Tibial nerve (tissue), 4 donors: ENCODE data around the gene WDR12. TPM values are rescaled to one million over a fixed set of nuclear protein-coding genes. Genes with fewer than 3 reads are reported as not detected.
"Not testable (repeated sequence)": the region's sequence is repeated elsewhere in the genome, so short reads cannot be mapped to it uniquely, and the experiment has no call there.

ENCODE experiments used
- DNase-seq, 2 donors: peaks; one replicate each; pipeline ENCODE4 v3.0.0-alpha.2; 2019; ENCODE audit warnings: low spot score in 2 of 2
- H3K27ac ChIP-seq, 4 donors: fragments of 200-600 bp; sonication (generic) in 3 of 4; one replicate each; pipeline ENCODE4 v1.5.1; 2017 to 2019; ENCODE audit warnings: mild to moderate bottlenecking in 1 of 4
- H3K27me3 ChIP-seq, 2 donors: fragments of 200-600 bp; sonication (generic) in 1 of 2; one replicate each; pipeline versions ENCODE4 v1.5.1 to v1.6.0; 2017 to 2019
- H3K36me3 ChIP-seq, 3 donors: fragments of 200-600 bp; sonication (generic); one replicate each; pipeline ENCODE4 v1.5.1; 2018 to 2019
- H3K4me1 ChIP-seq, 4 donors: fragments of 200-600 bp; sonication (generic) in 3 of 4; one replicate each; pipeline ENCODE4 v1.5.1; 2017 to 2019
- H3K4me3 ChIP-seq, 4 donors: fragments of 200-600 bp; sonication (generic) in 3 of 4; one replicate each; pipeline ENCODE4 v1.5.1; 2017 to 2019; ENCODE audit warnings: mild to moderate bottlenecking in 1 of 4, moderate library complexity in 1 of 4
- H3K9me3 ChIP-seq, 4 donors: fragments of 200-600 bp; sonication (generic) in 3 of 4; one replicate each; pipeline ENCODE4 v1.5.1; 2017 to 2019
- CTCF ChIP-seq, 5 experiments: fragments of 200-600 bp in 3 of 5; fragments of 450-650 bp in 2 of 5; sonication (generic) in 3 of 5; IDR thresholded peaks; one replicate each; pipeline ENCODE4 v1.5.1; 2016 to 2019; ENCODE audit warnings: antibody characterized with exemption in 5 of 5, mild to moderate bottlenecking in 3 of 5, moderate library complexity in 2 of 5
- EP300 ChIP-seq, 2 donors: sonication (generic); formaldehyde crosslinking; IDR thresholded peaks; one replicate each; pipeline ENCODE4 v1.6.1; 2017; ENCODE audit warnings: antibody characterized with exemption in 2 of 2, mild to moderate bottlenecking in 1 of 2
- POLR2A ChIP-seq, 2 donors: fragments of 450-650 bp; IDR thresholded peaks; one replicate each; pipeline ENCODE4 v1.6.1; 2017; ENCODE audit warnings: antibody characterized with exemption in 2 of 2, mild to moderate bottlenecking in 2 of 2, moderate library complexity in 2 of 2
- WGBS, 2 donors: methylation state at CpG; one replicate each; pipeline ENCODE4 v1.1.5; 2018; 5-methylcytosine and 5-hydroxymethylcytosine counted together
- total RNA-seq, 4 donors: library from RNA; depleted of rRNA; stranded (reverse); fragments of >200 nt; gene quantifications; one replicate each; pipeline ENCODE4 v1.1.0, GENCODE V29; 2016

WDR12 gene
- total RNA-seq, result 10 to 100 TPM in 3 of 4 donors, 1 to 10 TPM in 1; 9.8 to 18.3 (median 12.4) TPM

DNA sequence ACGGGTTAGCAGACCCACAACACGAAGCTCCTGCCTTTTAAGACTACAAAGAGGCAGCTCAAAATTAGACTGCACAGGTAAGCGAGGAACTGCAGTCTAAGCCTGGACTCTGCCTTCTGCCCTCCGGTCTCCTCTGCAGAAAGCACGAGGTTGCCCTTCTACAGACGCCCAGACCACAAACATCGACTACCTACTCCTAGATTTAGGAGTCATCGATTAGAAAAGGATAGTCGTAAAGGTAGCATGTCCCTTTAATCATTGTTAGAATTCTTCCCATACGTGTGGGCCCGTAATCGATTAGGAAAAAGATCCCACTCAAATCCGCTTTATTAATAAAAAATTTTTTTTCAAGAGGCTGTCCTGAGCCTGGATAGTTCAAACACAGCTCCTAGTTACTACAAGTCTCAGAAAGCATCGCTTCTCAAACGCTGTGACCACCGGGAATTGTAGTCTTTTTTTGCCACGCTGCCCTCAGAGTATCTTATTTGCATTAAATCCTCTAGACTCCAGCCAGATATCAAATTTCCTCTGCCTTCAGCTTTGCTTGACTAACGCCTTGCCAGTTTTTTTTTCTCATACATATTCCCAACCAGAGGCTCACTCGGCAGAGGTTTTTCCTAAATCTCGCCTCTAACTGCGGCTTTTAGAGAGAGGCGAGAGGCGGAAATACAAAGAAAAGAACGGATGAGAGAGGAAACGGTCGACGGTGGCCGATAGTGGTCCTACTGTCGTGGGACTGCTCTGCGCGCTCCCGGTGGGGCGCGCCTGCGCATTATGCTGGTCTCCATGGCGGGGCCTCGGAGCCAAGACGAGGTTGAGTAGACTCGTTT, at the start of gene WDR12, which contains the start of gene CARF:
Gene WDR12 (minus strand): TSS at position 162 of the 830 bp plus-strand sequence. CDS start 197 bp downstream, outside the sequence.
Gene CARF (plus strand): TSS at position 764 of the 830 bp plus-strand sequence. CDS start 29,628 bp downstream, outside the sequence.
- H3K27ac ChIP-seq, result peak within 1 kb of the TSS; percentile 66 to 93 (median 87)
- H3K4me3 ChIP-seq, result peak within 1 kb of the TSS; percentile 52 to 86 (median 72)
- peaks cover 0 to 2% (median 0%) of the 10 kb centered on the region in 3 donors for H3K36me3 ChIP-seq
- peak; percentile 80 to 90 for DNase-seq
- peaks cover 0 to 33% (median 9%) of the 10 kb centered on the region in 4 donors for H3K4me1 ChIP-seq
- 0 to 1% methylated on average over 39 of the region's 39 CpGs for WGBS, 2 donors
- no peaks in the 10 kb centered on the region for H3K27me3 ChIP-seq
- H3K9me3 ChIP-seq, result no peaks in the 10 kb centered on the region
- peak; percentile 56 to 89 for TF ChIP-seq EP300 (IDR thresholded peaks at IDR 0.05)
- peak in 1 of 2 donors; percentile 45 for TF ChIP-seq POLR2A (IDR thresholded peaks at IDR 0.05)
- TF ChIP-seq CTCF (IDR thresholded peaks at IDR 0.05), result peak in 1 of 5 experiments; percentile 47

- no peak overlapping the region for H3K4me3 ChIP-seq
Measured at GRCh38 chr2:202960524-202960923, 49.1 kb upstream of the WDR12 start.

DNA sequence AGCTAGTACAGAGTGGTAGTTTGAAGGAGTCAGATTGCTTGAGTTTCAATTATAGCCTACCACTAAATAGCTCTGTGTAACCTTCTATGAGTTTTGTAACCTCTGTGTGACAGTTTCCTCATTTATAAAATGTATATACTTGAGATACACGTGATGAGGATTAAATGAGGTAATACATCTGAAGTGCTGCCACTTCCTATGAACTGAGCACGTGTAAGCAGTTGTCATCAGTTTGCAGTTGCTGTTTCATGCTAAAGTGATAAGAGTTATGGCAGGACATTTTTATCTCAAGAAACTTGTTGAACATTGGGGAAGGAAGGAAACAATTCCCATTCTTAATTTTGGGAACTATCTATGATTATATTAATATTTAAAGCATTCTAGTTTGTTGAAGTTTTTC, 39.1 kb upstream of the WDR12 start:
- Histone ChIP-seq H3K36me3 (peaks cover 0 to 53% (median 0%) of the 10 kb centered on the region in 3 donors), H3K9me3 (peaks cover 0 to 17% (median 4%) of the 10 kb centered on the region in 4 donors), H3K27ac (no peak overlapping the region), H3K27me3 (no peaks in the 10 kb centered on the region), H3K4me3 (no peak overlapping the region), H3K4me1 (no peaks in the 10 kb centered on the region)
- no peak for TF ChIP-seq EP300 (IDR thresholded peaks at IDR 0.05)
- TF ChIP-seq POLR2A (IDR thresholded peaks at IDR 0.05), result no peak
- no peak for TF ChIP-seq CTCF (IDR thresholded peaks at IDR 0.05)
- 47 to 52% methylated on average over 2 of the region's 2 CpGs for WGBS, 2 donors
- no peak for DNase-seq

More at GRCh38 chr2:202960524-202960923, 49.1 kb upstream of the WDR12 start:
- no peaks in the 10 kb centered on the region for H3K9me3 ChIP-seq
- no peaks in the 10 kb centered on the region for H3K27me3 ChIP-seq
- DNase-seq, result no peak
- TF ChIP-seq EP300 (IDR thresholded peaks at IDR 0.05) (no peak), CTCF (IDR thresholded peaks at IDR 0.05) (no peak), POLR2A (IDR thresholded peaks at IDR 0.05) (no peak)
- no peak overlapping the region for H3K27ac ChIP-seq
- peaks cover 0 to 52% (median 0%) of the 10 kb centered on the region in 3 donors for H3K36me3 ChIP-seq
- H3K4me1 ChIP-seq, result no peaks in the 10 kb centered on the region
- 94 to 98% methylated on average over 6 of the region's 6 CpGs for WGBS, 2 donors

GRCh38 chr2:202949333-202949732, 37.9 kb upstream of the WDR12 start:
- not testable (repeated sequence) for H3K27me3 ChIP-seq, DNase-seq, H3K4me3 ChIP-seq, H3K4me1 ChIP-seq, H3K27ac ChIP-seq
- 98 to 100% methylated on average over 3 of the region's 3 CpGs for WGBS, 2 donors
- Histone ChIP-seq H3K9me3 (peaks cover 0 to 17% (median 4%) of the 10 kb centered on the region in 4 donors), H3K36me3 (peaks cover 0 to 55% (median 0%) of the 10 kb centered on the region in 3 donors)

DNA sequence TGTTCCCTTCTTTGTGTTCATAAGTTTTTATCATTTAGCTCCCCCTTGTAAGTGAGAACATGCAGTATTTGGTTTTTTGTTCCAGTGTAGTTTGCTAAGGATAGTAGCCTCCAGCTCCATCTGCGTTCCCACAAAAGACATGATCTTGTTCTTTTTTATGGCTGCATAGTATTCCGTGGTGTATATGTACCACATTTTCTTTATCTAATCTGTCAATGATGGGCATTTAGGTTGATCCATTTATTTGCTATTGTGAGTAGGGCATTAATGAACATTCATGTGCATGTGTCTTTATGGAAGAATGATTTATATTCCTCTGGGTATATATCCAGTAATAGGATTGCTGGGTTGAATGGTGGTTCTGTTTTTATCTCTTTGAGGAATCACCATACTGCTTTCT, 34.0 kb upstream of the WDR12 start:
- no peak overlapping the region for H3K4me3 ChIP-seq
- H3K36me3 ChIP-seq, result peaks cover 0 to 61% (median 0%) of the 10 kb centered on the region in 3 donors
- H3K4me1 ChIP-seq, result no peaks in the 10 kb centered on the region
- H3K27ac ChIP-seq, result no peak overlapping the region
- no peaks in the 10 kb centered on the region for H3K27me3 ChIP-seq
- no peak for DNase-seq
- peaks cover 0 to 17% (median 4%) of the 10 kb centered on the region in 4 donors for H3K9me3 ChIP-seq
- 97 to 99% methylated on average over 2 of the region's 2 CpGs for WGBS, 2 donors
- TF ChIP-seq EP300 (IDR thresholded peaks at IDR 0.05), result no peak
- TF ChIP-seq POLR2A (IDR thresholded peaks at IDR 0.05), result no peak
- no peak for TF ChIP-seq CTCF (IDR thresholded peaks at IDR 0.05)
